ENCODE results near the gene MOK. TPM values are rescaled to one million over a fixed set of nuclear protein-coding genes. Genes with fewer than 3 reads are reported as not detected.
A peak's percentile ranks its signal among the peaks of the same experiment; 100 is the strongest.

MOK gene
- total RNA-seq, 1 donor from 2014 or later: 6.8 TPM

GRCh38 chr14:102196039-102196901 lies 108.7 kb downstream of the MOK start:
- intact Hi-C loops (cut with micrococcal nuclease): no loop called here
- no peaks in the 10 kb centered on the region for H3K27me3 Mint-ChIP-seq (ENCODE audit: low read depth)
- no peaks in the 10 kb centered on the region for H3K9me3 Mint-ChIP-seq
- H3K4me1 Mint-ChIP-seq (ENCODE audit: low read depth): peaks cover 25% of the 10 kb centered on the region
- no peak overlapping the region for H3K27ac Mint-ChIP-seq
- no peak overlapping the region for H3K4me3 Mint-ChIP-seq (ENCODE audit: low read depth)
- H3K36me3 Mint-ChIP-seq (ENCODE audit: low read depth): peaks cover 52% of the 10 kb centered on the region
- DNase-seq (ENCODE audit: low spot score): no peak

- intact Hi-C loops (cut with micrococcal nuclease): no loop called here
- Mint-ChIP-seq H3K27me3 (ENCODE audit: low read depth) (no peaks in the 10 kb centered on the region), H3K36me3 (ENCODE audit: low read depth) (peaks cover 45% of the 10 kb centered on the region), H3K9me3 (no peaks in the 10 kb centered on the region), H3K27ac (no peak overlapping the region), H3K4me1 (ENCODE audit: low read depth) (peaks cover 17% of the 10 kb centered on the region), H3K4me3 (ENCODE audit: low read depth) (no peak overlapping the region)
- no peak for DNase-seq (ENCODE audit: low spot score)
Measured at GRCh38 chr14:102195446-102195845, 109.5 kb downstream of the MOK start.

GRCh38 chr14:102194856-102195255 lies 110.1 kb downstream of the MOK start:
- Mint-ChIP-seq H3K4me3 (ENCODE audit: low read depth) (no peak overlapping the region), H3K4me1 (ENCODE audit: low read depth) (peaks cover 13% of the 10 kb centered on the region), H3K9me3 (no peaks in the 10 kb centered on the region), H3K36me3 (ENCODE audit: low read depth) (peaks cover 39% of the 10 kb centered on the region), H3K27me3 (ENCODE audit: low read depth) (no peaks in the 10 kb centered on the region), H3K27ac (no peak overlapping the region)
- DNase-seq (ENCODE audit: low spot score): no peak
- intact Hi-C loops (cut with micrococcal nuclease): no loop called here

- Mint-ChIP-seq H3K27ac (no peak overlapping the region), H3K4me1 (ENCODE audit: low read depth) (peaks cover 12% of the 10 kb centered on the region), H3K4me3 (ENCODE audit: low read depth) (no peak overlapping the region), H3K36me3 (ENCODE audit: low read depth) (peaks cover 24% of the 10 kb centered on the region), H3K9me3 (no peaks in the 10 kb centered on the region), H3K27me3 (ENCODE audit: low read depth) (no peaks in the 10 kb centered on the region)
- intact Hi-C loops (cut with micrococcal nuclease): no loop called here
- DNase-seq (ENCODE audit: low spot score): no peak
Measured at GRCh38 chr14:102192840-102193502, 112.0 kb downstream of the MOK start.

- intact Hi-C loops (cut with micrococcal nuclease): no loop called here
- Mint-ChIP-seq H3K4me3 (ENCODE audit: low read depth) (no peak overlapping the region), H3K9me3 (no peaks in the 10 kb centered on the region), H3K4me1 (ENCODE audit: low read depth) (peaks cover 14% of the 10 kb centered on the region), H3K27me3 (ENCODE audit: low read depth) (no peaks in the 10 kb centered on the region), H3K27ac (no peak overlapping the region), H3K36me3 (ENCODE audit: low read depth) (peaks cover 1% of the 10 kb centered on the region)
- DNase-seq (ENCODE audit: low spot score): no peak
Measured at GRCh38 chr14:102189874-102190273, 115.1 kb downstream of the MOK start.

- H3K4me3 Mint-ChIP-seq (ENCODE audit: low read depth): no peak overlapping the region
- no peaks in the 10 kb centered on the region for H3K27me3 Mint-ChIP-seq (ENCODE audit: low read depth)
- no peaks in the 10 kb centered on the region for H3K9me3 Mint-ChIP-seq
- intact Hi-C loops (cut with micrococcal nuclease): no loop called here
- no peak overlapping the region for H3K27ac Mint-ChIP-seq
- H3K4me1 Mint-ChIP-seq (ENCODE audit: low read depth): peaks cover 30% of the 10 kb centered on the region
- DNase-seq (ENCODE audit: low spot score): no peak
- H3K36me3 Mint-ChIP-seq (ENCODE audit: low read depth): no peaks in the 10 kb centered on the region
Measured at GRCh38 chr14:102188187-102188586, 116.8 kb downstream of the MOK start.

- Mint-ChIP-seq H3K27ac (no peak overlapping the region), H3K27me3 (ENCODE audit: low read depth) (no peaks in the 10 kb centered on the region), H3K9me3 (no peaks in the 10 kb centered on the region), H3K36me3 (ENCODE audit: low read depth) (no peaks in the 10 kb centered on the region), H3K4me1 (ENCODE audit: low read depth) (peaks cover 34% of the 10 kb centered on the region), H3K4me3 (ENCODE audit: low read depth) (no peak overlapping the region)
- no peak for DNase-seq (ENCODE audit: low spot score)
- intact Hi-C loops (cut with micrococcal nuclease): no loop called here
Measured at GRCh38 chr14:102187568-102188001, 117.4 kb downstream of the MOK start.

GRCh38 chr14:102187044-102187443 lies 117.9 kb downstream of the MOK start:
- no peak for DNase-seq (ENCODE audit: low spot score)
- intact Hi-C loops (cut with micrococcal nuclease): no loop called here
- Mint-ChIP-seq H3K27me3 (ENCODE audit: low read depth) (no peaks in the 10 kb centered on the region), H3K36me3 (ENCODE audit: low read depth) (no peaks in the 10 kb centered on the region), H3K27ac (no peak overlapping the region), H3K4me1 (ENCODE audit: low read depth) (peaks cover 37% of the 10 kb centered on the region), H3K4me3 (ENCODE audit: low read depth) (no peak overlapping the region), H3K9me3 (no peaks in the 10 kb centered on the region)

GRCh38 chr14:102185360-102185759 lies 119.6 kb downstream of the MOK start:
- intact Hi-C loops (cut with micrococcal nuclease): no loop called here
- H3K27ac Mint-ChIP-seq: peak overlapping the region; percentile 83
- no peaks in the 10 kb centered on the region for H3K36me3 Mint-ChIP-seq (ENCODE audit: low read depth)
- no peak for DNase-seq (ENCODE audit: low spot score)
- no peak overlapping the region for H3K4me3 Mint-ChIP-seq (ENCODE audit: low read depth)
- H3K27me3 Mint-ChIP-seq (ENCODE audit: low read depth): no peaks in the 10 kb centered on the region
- peaks cover 47% of the 10 kb centered on the region for H3K4me1 Mint-ChIP-seq (ENCODE audit: low read depth)
- H3K9me3 Mint-ChIP-seq: no peaks in the 10 kb centered on the region

- Mint-ChIP-seq H3K27ac (peak overlapping the region; percentile 83), H3K36me3 (ENCODE audit: low read depth) (no peaks in the 10 kb centered on the region), H3K4me3 (ENCODE audit: low read depth) (peak overlapping the region; percentile 27), H3K9me3 (no peaks in the 10 kb centered on the region), H3K4me1 (ENCODE audit: low read depth) (peaks cover 45% of the 10 kb centered on the region), H3K27me3 (ENCODE audit: low read depth) (no peaks in the 10 kb centered on the region)
- no peak for DNase-seq (ENCODE audit: low spot score)
- intact Hi-C loops (cut with micrococcal nuclease): loop anchor here (5.0 kb wide), 1 partner anchor 42 kb away; no protein-coding TSS in a partner anchor
Measured at GRCh38 chr14:102184316-102185035, 120.5 kb downstream of the MOK start.

GRCh38 chr14:102183886-102184285 lies 121.1 kb downstream of the MOK start:
- Mint-ChIP-seq H3K4me1 (ENCODE audit: low read depth) (peaks cover 45% of the 10 kb centered on the region), H3K36me3 (ENCODE audit: low read depth) (no peaks in the 10 kb centered on the region), H3K9me3 (no peaks in the 10 kb centered on the region), H3K27ac (peak overlapping the region; percentile 83), H3K27me3 (ENCODE audit: low read depth) (no peaks in the 10 kb centered on the region), H3K4me3 (ENCODE audit: low read depth) (peak overlapping the region; percentile 27)
- intact Hi-C loops (cut with micrococcal nuclease): loop anchor here (5.0 kb wide), 1 partner anchor 42 kb away; no protein-coding TSS in a partner anchor
- DNase-seq (ENCODE audit: low spot score): no peak

- intact Hi-C loops (cut with micrococcal nuclease): loop anchor here (5.0 kb wide), 1 partner anchor 41 kb away; no protein-coding TSS in a partner anchor
- Mint-ChIP-seq H3K27me3 (ENCODE audit: low read depth) (no peaks in the 10 kb centered on the region), H3K36me3 (ENCODE audit: low read depth) (no peaks in the 10 kb centered on the region), H3K4me3 (ENCODE audit: low read depth) (no peak overlapping the region), H3K27ac (peak overlapping the region; percentile 83), H3K9me3 (no peaks in the 10 kb centered on the region), H3K4me1 (ENCODE audit: low read depth) (peaks cover 48% of the 10 kb centered on the region)
- no peak for DNase-seq (ENCODE audit: low spot score)
Measured at GRCh38 chr14:102182936-102183619, 121.9 kb downstream of the MOK start.

Measured in activated T-helper 2 cell treated with anti-CD3 and anti-CD28 coated beads, Interferon-gamma antibody, Interleukin-2, Interleukin-4, amounts not matched to agents 10 μg/mL and 5 μg/mL and 100 μg/mL, durations not matched to agents 14 hours and 24 hours and 36 hours (primary cell).